CMK (cell line): ENCODE measurements around the gene RGPD4.

Experiments used
- DNase-seq: peaks from one replicate; pipeline ENCODE4 v3.0.0-alpha.2; 2010; ENCODE audit warnings: low read depth

The RGPD4 gene

GRCh38 chr2:107927034-107927534, 100.4 kb downstream of the RGPD4 start:
- DNase-seq: no peak

GRCh38 chr2:107931412-107931811, 104.7 kb downstream of the RGPD4 start:
- DNase-seq: no peak

- no peak for DNase-seq
Observed at GRCh38 chr2:107932488-107932887, 105.8 kb downstream of the RGPD4 start.

DNA sequence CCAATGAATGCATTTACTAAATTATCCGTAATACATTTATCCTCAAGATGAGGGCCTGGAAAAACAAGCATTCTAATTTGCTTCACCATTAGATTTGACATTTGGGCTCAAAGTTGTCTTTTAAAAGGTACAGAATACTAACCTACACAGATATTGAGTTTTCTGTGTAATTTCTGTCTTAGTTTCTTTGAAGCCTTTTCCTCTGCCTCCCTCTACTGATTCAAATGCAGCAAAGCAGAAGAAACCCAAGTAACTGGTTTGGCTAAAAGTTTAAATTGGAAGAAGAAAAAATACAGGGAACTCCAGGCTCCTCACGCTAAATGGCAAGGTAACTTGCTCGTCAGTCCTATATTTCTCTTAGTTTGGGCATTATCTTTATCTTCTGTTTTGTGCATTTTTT, 106.3 kb downstream of the RGPD4 start:
- no peak for DNase-seq

DNA sequence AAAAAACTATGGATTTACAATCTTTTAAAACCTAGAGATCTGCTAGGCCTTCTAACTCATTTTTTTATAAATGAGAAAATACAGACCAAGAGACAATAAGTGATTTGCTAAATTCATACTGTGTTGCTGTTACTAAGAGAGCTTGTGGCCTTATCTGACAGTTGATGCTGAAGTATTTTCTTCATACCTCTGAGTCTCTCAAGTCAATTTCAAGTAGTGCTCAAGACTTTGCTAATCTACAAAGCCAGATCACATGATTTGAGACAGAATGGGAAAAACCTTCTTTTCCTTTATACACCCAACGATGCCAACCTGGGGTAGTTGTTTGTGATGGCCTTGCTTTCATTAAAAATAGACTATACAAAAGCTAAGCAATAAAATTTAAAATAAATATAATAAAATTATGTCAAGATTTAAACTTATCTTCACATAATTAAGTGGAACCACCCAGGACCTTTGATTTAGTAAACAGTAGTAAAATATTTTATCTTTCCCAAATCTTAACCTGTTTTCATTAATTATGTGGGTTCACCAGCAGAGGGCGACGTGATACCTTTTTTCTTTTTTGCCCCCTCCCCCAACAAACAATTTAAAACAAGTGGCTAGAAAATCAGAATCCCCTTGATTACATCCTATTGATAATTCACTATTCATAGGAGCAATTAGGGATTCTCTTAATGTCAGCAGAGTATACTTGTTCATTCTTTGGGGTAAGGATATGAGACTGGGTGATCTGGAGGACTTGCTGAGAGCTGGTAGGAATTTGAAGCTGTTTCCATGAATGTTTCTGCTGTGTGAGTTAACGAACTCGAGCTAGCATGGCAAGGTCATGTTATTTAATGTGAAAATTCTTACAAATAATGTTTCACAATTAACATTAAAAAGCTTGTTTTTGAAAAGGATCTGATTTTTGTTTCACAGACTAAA, 110.0 kb downstream of the RGPD4 start:
- DNase-seq: no peak
